Neural cell (in vitro differentiated cells): ENCODE data around the gene IL1RAP.

Experiments
- CTCF ChIP-seq: fragments of 450-650 bp; IDR thresholded peaks from 2 replicates; pipeline ENCODE4 v1.5.1; 2014; ENCODE audit warnings: antibody characterized with exemption, mild to moderate bottlenecking, moderate library complexity; ENCODE audit not compliant: poor library complexity, severe bottlenecking
- EP300 ChIP-seq: fragments of 450-650 bp; conservative IDR thresholded peaks from 2 replicates; pipeline ENCODE4 v1.6.1; 2014; ENCODE audit warnings: antibody characterized with exemption, mild to moderate bottlenecking, moderate library complexity; ENCODE audit not compliant: poor library complexity, severe bottlenecking
- EZH2 ChIP-seq: fragments of 200-600, 300-800 bp; shearing (Covaris generic), sonication (generic); IDR thresholded peaks from 2 replicates; pipeline ENCODE4 v1.6.1; 2014; ENCODE audit warnings: antibody characterized with exemption, low read length, borderline replicate concordance, mild to moderate bottlenecking; ENCODE audit not compliant: insufficient read depth, poor library complexity, severe bottlenecking
- MXI1 ChIP-seq: fragments of 450-650 bp; conservative IDR thresholded peaks from 2 replicates; pipeline ENCODE4 v1.6.1; 2014; ENCODE audit warnings: antibody characterized with exemption, mild to moderate bottlenecking; ENCODE audit not compliant: poor library complexity, severe bottlenecking
- POLR2AphosphoS5 ChIP-seq: IDR thresholded peaks from 2 replicates; pipeline ENCODE4 v1.6.1; 2012
- RAD21 ChIP-seq: fragments of 450-650 bp; conservative IDR thresholded peaks from 2 replicates; pipeline ENCODE4 v1.6.1; 2014; ENCODE audit warnings: antibody characterized with exemption, mild to moderate bottlenecking, moderate library complexity
- REST ChIP-seq: IDR thresholded peaks from 2 replicates; pipeline ENCODE4 v1.6.1; 2012; ENCODE audit warnings: borderline replicate concordance
- SMC3 ChIP-seq: fragments of 450-650 bp; conservative IDR thresholded peaks from 2 replicates; pipeline ENCODE4 v1.6.1; 2014; ENCODE audit warnings: antibody characterized with exemption, mild to moderate bottlenecking, moderate library complexity; ENCODE audit not compliant: poor library complexity
- TAF1 ChIP-seq: IDR thresholded peaks from 2 replicates; pipeline ENCODE4 v1.6.1; 2012; ENCODE audit warnings: low read depth

GRCh38 chr3:190585805-190586630, 72.1 kb downstream of the IL1RAP start:
- TF ChIP-seq CTCF (no peak), REST (no peak), TAF1 (no peak), POLR2AphosphoS5 (no peak), EZH2 (no peak), EP300 (no peak), MXI1 (no peak), SMC3 (no peak), RAD21 (no peak)
